HL-60 (cell line): Measurements from ENCODE around the gene SLC35C1.

Source experiments
- DNase-seq, 2 experiments: peaks; one replicate each; pipeline ENCODE4 v3.0.0-alpha.2; 2010 to 2020; ENCODE audit warnings: low read depth in 1 of 2, low spot score in 1 of 2
- H3K27ac ChIP-seq: fragments of 250-450 bp; sonication (Bioruptor Pico); replicated peaks from 2 replicates; pipeline ENCODE4 v1.5.1; 2020; ENCODE audit warnings: mild to moderate bottlenecking, moderate library complexity
- H3K27me3 ChIP-seq: fragments of 250-450 bp; sonication (Bioruptor Pico); 2 replicates; pipeline ENCODE4 v1.5.1; 2021; ENCODE audit warnings: mild to moderate bottlenecking, moderate library complexity; ENCODE audit not compliant: insufficient read depth, poor library complexity, severe bottlenecking
- H3K4me3 ChIP-seq: replicated peaks from 2 replicates; pipeline ENCODE4 v1.5.1; 2011; ENCODE audit warnings: mild to moderate bottlenecking, control low read depth, low read length; ENCODE audit not compliant: insufficient read depth
- GABPA ChIP-seq: IDR thresholded peaks from 2 replicates; pipeline ENCODE4 v1.6.1; 2012; ENCODE audit warnings: low read depth
- POLR2AphosphoS5 ChIP-seq: IDR thresholded peaks from 2 replicates; pipeline ENCODE4 v1.6.1; 2012; ENCODE audit warnings: low read depth
- SPI1 ChIP-seq: IDR thresholded peaks from 2 replicates; pipeline ENCODE4 v1.6.1; 2012; ENCODE audit warnings: low read depth, mild to moderate bottlenecking, borderline replicate concordance
- TF ChIP-seq, protein P1 (sequence below): IDR thresholded peaks from 2 replicates; pipeline ENCODE4 v1.6.1; 2012; ENCODE audit warnings: low read depth; ENCODE audit not compliant: insufficient replicate concordance
- TF ChIP-seq, protein P2 (sequence below): IDR thresholded peaks from one replicate; pipeline ENCODE4 v1.5.1; 2011; ENCODE audit warnings: low read length, control low read depth, inconsistent platforms; ENCODE audit not compliant: insufficient read depth

SLC35C1 gene

DNA sequence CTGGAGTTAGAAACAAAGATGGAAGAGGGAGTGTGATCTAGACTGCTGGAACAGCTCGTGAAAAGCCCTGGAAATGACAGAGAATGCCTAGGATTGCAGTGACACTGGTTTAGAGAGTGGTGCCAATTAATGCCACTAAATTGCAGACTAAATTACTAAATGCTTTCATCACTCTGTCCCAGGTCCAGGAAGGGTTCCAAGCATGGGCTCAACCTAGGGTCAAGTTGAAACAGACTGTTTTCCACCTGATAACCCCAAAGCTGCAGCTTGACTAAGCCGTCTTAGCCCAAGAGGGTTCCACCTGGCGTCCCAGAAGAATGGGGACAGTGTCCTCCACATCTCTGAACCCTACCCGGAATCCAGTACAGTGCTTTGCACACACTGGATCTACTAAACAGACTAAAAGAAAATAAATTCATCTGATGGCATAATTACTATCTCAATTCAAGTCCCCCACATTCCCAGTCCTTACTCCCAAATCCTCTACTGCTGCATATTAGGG is 41.3 kb downstream of the SLC35C1 start:
- Histone ChIP-seq H3K27ac (no peak overlapping the region), H3K4me3 (no peak overlapping the region), H3K27me3 (no peaks in the 10 kb centered on the region)
- no peak for TF ChIP-seq POLR2AphosphoS5
- DNase-seq: no peak

DNA sequence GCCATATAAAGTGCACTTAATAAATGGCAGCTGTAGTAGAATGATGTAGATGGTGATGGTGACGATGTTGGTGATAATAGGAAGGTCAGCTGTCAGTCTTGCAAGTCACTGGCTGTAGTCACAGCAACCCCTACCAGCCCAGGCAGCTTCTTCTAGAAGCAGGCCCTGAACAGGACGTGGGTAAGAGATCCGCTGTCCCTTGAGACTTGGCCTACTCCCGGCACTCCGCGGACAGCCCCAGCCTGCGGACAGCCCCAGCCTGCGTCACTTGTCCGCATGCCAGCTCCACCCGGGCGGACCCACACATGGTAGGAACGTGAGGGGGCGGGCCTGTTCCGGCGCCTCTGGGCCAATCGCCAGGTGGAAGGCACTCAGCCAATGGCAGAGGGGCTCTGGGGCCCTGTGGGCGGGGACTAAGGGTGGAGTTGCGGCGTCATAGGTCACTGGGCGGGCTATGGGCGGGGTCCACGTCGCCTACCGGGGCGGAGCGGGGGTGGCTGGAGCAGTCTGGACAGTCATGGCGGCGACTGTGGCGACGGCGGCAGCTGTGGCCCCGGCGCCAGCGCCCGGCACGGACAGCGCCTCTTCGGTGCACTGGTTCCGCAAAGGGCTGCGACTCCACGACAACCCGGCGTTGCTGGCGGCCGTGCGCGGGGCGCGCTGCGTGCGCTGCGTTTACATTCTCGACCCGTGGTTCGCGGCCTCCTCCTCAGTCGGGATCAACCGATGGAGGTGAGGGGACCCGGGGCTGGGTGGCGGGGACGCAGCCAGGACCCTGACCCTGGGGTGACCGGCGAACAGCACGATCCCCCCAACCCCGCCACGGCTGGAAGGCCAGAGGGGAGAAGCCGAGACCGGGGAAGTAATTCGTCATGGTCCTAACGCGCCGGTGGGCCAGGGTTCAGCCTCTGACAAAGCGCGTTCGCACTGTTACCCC is 42.3 kb downstream of the SLC35C1 start, which contains the start of gene CRY2:
Gene CRY2, plus strand, starts transcription at position 502 of the 937 bp plus-strand sequence. Its CDS starts 16 bp downstream, at position 518.
- DNase-seq: peak; percentile 96 to 99
- TF ChIP-seq, protein P1, sequence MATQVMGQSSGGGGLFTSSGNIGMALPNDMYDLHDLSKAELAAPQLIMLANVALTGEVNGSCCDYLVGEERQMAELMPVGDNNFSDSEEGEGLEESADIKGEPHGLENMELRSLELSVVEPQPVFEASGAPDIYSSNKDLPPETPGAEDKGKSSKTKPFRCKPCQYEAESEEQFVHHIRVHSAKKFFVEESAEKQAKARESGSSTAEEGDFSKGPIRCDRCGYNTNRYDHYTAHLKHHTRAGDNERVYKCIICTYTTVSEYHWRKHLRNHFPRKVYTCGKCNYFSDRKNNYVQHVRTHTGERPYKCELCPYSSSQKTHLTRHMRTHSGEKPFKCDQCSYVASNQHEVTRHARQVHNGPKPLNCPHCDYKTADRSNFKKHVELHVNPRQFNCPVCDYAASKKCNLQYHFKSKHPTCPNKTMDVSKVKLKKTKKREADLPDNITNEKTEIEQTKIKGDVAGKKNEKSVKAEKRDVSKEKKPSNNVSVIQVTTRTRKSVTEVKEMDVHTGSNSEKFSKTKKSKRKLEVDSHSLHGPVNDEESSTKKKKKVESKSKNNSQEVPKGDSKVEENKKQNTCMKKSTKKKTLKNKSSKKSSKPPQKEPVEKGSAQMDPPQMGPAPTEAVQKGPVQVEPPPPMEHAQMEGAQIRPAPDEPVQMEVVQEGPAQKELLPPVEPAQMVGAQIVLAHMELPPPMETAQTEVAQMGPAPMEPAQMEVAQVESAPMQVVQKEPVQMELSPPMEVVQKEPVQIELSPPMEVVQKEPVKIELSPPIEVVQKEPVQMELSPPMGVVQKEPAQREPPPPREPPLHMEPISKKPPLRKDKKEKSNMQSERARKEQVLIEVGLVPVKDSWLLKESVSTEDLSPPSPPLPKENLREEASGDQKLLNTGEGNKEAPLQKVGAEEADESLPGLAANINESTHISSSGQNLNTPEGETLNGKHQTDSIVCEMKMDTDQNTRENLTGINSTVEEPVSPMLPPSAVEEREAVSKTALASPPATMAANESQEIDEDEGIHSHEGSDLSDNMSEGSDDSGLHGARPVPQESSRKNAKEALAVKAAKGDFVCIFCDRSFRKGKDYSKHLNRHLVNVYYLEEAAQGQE: peak; percentile 74
- no peak for TF ChIP-seq SPI1
- TF ChIP-seq POLR2AphosphoS5: peak; percentile 64; the same call in 1 of the 2 replicates
- no peak for TF ChIP-seq GABPA
- TF ChIP-seq, protein P2, sequence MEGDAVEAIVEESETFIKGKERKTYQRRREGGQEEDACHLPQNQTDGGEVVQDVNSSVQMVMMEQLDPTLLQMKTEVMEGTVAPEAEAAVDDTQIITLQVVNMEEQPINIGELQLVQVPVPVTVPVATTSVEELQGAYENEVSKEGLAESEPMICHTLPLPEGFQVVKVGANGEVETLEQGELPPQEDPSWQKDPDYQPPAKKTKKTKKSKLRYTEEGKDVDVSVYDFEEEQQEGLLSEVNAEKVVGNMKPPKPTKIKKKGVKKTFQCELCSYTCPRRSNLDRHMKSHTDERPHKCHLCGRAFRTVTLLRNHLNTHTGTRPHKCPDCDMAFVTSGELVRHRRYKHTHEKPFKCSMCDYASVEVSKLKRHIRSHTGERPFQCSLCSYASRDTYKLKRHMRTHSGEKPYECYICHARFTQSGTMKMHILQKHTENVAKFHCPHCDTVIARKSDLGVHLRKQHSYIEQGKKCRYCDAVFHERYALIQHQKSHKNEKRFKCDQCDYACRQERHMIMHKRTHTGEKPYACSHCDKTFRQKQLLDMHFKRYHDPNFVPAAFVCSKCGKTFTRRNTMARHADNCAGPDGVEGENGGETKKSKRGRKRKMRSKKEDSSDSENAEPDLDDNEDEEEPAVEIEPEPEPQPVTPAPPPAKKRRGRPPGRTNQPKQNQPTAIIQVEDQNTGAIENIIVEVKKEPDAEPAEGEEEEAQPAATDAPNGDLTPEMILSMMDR: no peak
- Histone ChIP-seq H3K27me3 (no peaks in the 10 kb centered on the region), H3K4me3 (peak within 1 kb of the TSS; percentile 95), H3K27ac (peak within 1 kb of the TSS; percentile 73)

DNA sequence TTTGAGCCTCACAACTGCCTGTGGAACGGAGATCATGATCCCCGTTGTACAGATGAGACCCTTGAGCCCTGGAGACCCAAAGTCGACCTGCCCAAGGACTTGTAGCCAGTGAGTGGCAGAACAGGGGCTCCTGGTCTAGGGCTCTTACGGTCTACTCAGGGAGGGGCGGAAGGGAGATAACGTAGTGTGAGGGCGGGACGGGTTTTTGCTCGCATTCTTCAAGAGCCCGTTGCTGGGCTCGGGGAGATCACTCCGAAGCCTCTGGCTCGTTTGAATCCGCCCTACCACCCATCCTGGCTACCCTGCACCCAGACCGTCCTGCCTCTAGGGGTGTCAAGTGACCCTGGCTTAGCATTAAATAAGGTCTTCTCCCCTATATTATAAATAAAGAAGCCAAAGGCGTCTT is 43.0 kb downstream of the SLC35C1 start:
- TF ChIP-seq GABPA (no peak), SPI1 (no peak), POLR2AphosphoS5 (no peak)
- TF ChIP-seq, protein P2: no peak
- TF ChIP-seq, protein P1: no peak
- DNase-seq: peak; percentile 25 to 47
- H3K4me3 ChIP-seq: peak overlapping the region; percentile 95
- no peaks in the 10 kb centered on the region for H3K27me3 ChIP-seq
- H3K27ac ChIP-seq: peak overlapping the region; percentile 73

DNA sequence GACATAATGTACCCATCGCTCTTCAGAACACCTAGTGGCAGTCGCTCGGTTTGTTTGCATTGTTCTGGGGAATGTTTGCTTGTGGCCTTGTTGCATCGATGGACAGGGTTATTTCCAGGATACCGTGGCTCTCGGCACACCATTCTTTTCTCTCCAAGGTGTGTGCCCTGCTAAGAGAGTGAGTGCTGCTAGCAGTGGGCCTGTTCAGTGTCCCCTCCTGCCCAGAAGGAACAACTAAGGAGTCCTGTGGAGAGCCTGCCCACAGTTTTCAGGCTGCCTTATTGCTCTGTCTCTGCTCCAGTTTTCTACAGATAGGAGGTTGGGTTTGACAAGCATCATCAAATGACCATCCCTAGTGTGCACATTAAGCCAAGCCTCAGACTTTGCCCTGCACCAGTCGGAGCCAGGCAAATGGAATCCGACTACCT is 43.7 kb downstream of the SLC35C1 start:
- no peak for DNase-seq
- no peak overlapping the region for H3K27ac ChIP-seq
- TF ChIP-seq GABPA: no peak
- TF ChIP-seq POLR2AphosphoS5: no peak
- no peak for TF ChIP-seq SPI1
- TF ChIP-seq, protein P1: no peak
- TF ChIP-seq, protein P2: no peak
- no peak overlapping the region for H3K4me3 ChIP-seq
- no peaks in the 10 kb centered on the region for H3K27me3 ChIP-seq
